Measurements from ENCODE around the gene MMP21.

The MMP21 gene

GRCh38 chr10:125738206-125738605, 37.4 kb downstream of the MMP21 start:
- Histone ChIP-seq H3K36me3 (replicated peaks; ENCODE audit: low read depth, low read length) (peaks cover 62% of the 10 kb centered on the region), H3K4me2 (ENCODE audit: low read length) (no peak overlapping the region), H3K9ac (ENCODE audit: low read length) (no peak overlapping the region), H4K20me1 (ENCODE audit: insufficient read depth, low read length) (no peaks in the 10 kb centered on the region; the same call in 1 of the 2 replicates), H3K27me3 (ENCODE audit: low read depth, low read length) (no peaks in the 10 kb centered on the region), H3K79me2 (ENCODE audit: low read length) (no peaks in the 10 kb centered on the region), H3K4me1 (ENCODE audit: low read length) (no peaks in the 10 kb centered on the region), H3K4me3 (ENCODE audit: low read length) (no peak overlapping the region), H3K27ac (ENCODE audit: low read length) (no peak overlapping the region), H2AFZ (ENCODE audit: low read depth, low read length) (no peak overlapping the region), H3K9me3 (ENCODE audit: insufficient read depth, low read length) (no peaks in the 10 kb centered on the region)
- TF ChIP-seq EZH2phosphoT487 (IDR thresholded peaks at IDR 0.05; ENCODE audit: low read depth), result no peak
- TF ChIP-seq CTCF (IDR thresholded peaks at IDR 0.05; ENCODE audit: low read depth, low read length), result no peak

- no peaks in the 10 kb centered on the region for H3K4me1 ChIP-seq (ENCODE audit: low read length)
- H3K9ac ChIP-seq (ENCODE audit: low read length), result no peak overlapping the region
- no peak overlapping the region for H3K27ac ChIP-seq (ENCODE audit: low read length)
- H3K27me3 ChIP-seq (ENCODE audit: low read depth, low read length), result no peaks in the 10 kb centered on the region
- H4K20me1 ChIP-seq (ENCODE audit: insufficient read depth, low read length), result no peaks in the 10 kb centered on the region; the same call in 1 of the 2 replicates
- no peaks in the 10 kb centered on the region for H3K79me2 ChIP-seq (ENCODE audit: low read length)
- H3K4me2 ChIP-seq (ENCODE audit: low read length), result no peak overlapping the region
- TF ChIP-seq CTCF (IDR thresholded peaks at IDR 0.05; ENCODE audit: low read depth, low read length) (no peak), EZH2phosphoT487 (IDR thresholded peaks at IDR 0.05; ENCODE audit: low read depth) (no peak)
- no peak overlapping the region for H3K4me3 ChIP-seq (ENCODE audit: low read length)
- no peaks in the 10 kb centered on the region for H3K9me3 ChIP-seq (ENCODE audit: insufficient read depth, low read length)
- no peak overlapping the region for H2AFZ ChIP-seq (ENCODE audit: low read depth, low read length)
- H3K36me3 ChIP-seq (replicated peaks; ENCODE audit: low read depth, low read length), result peaks cover 73% of the 10 kb centered on the region
Measured at GRCh38 chr10:125734823-125735222, 40.8 kb downstream of the MMP21 start.

- Histone ChIP-seq H3K79me2 (ENCODE audit: low read length) (no peaks in the 10 kb centered on the region), H4K20me1 (ENCODE audit: insufficient read depth, low read length) (no peaks in the 10 kb centered on the region; the same call in 1 of the 2 replicates), H3K4me1 (ENCODE audit: low read length) (no peaks in the 10 kb centered on the region), H3K27ac (ENCODE audit: low read length) (no peak overlapping the region), H3K27me3 (ENCODE audit: low read depth, low read length) (no peaks in the 10 kb centered on the region), H3K4me3 (ENCODE audit: low read length) (no peak overlapping the region), H3K9ac (ENCODE audit: low read length) (no peak overlapping the region), H2AFZ (ENCODE audit: low read depth, low read length) (no peak overlapping the region), H3K4me2 (ENCODE audit: low read length) (no peak overlapping the region), H3K36me3 (replicated peaks; ENCODE audit: low read depth, low read length) (peaks cover 73% of the 10 kb centered on the region), H3K9me3 (ENCODE audit: insufficient read depth, low read length) (no peaks in the 10 kb centered on the region)
- TF ChIP-seq EZH2phosphoT487 (IDR thresholded peaks at IDR 0.05; ENCODE audit: low read depth) (no peak), CTCF (IDR thresholded peaks at IDR 0.05; ENCODE audit: low read depth, low read length) (no peak)
Measured at GRCh38 chr10:125734148-125734547, 41.5 kb downstream of the MMP21 start.

- no peak overlapping the region for H3K9ac ChIP-seq (ENCODE audit: low read length)
- H3K27me3 ChIP-seq (ENCODE audit: low read depth, low read length), result no peaks in the 10 kb centered on the region
- TF ChIP-seq EZH2phosphoT487 (IDR thresholded peaks at IDR 0.05; ENCODE audit: low read depth) (no peak), CTCF (IDR thresholded peaks at IDR 0.05; ENCODE audit: low read depth, low read length) (no peak)
- peaks cover 74% of the 10 kb centered on the region for H3K36me3 ChIP-seq (replicated peaks; ENCODE audit: low read depth, low read length)
- no peak overlapping the region for H3K4me2 ChIP-seq (ENCODE audit: low read length)
- H3K4me1 ChIP-seq (ENCODE audit: low read length), result no peaks in the 10 kb centered on the region
- H4K20me1 ChIP-seq (ENCODE audit: insufficient read depth, low read length), result no peaks in the 10 kb centered on the region
- H3K9me3 ChIP-seq (ENCODE audit: insufficient read depth, low read length), result no peaks in the 10 kb centered on the region
- no peak overlapping the region for H2AFZ ChIP-seq (ENCODE audit: low read depth, low read length)
- H3K27ac ChIP-seq (ENCODE audit: low read length), result no peak overlapping the region
- H3K79me2 ChIP-seq (ENCODE audit: low read length), result peaks cover 4% of the 10 kb centered on the region
- H3K4me3 ChIP-seq (ENCODE audit: low read length), result no peak overlapping the region
Measured at GRCh38 chr10:125727436-125727835, 48.2 kb downstream of the MMP21 start.

Data from OCI-LY3 (cell line).